HUES6 (cell line): ENCODE results near the gene CLDN4.
A peak's percentile ranks its signal among the peaks of the same experiment; 100 is the strongest.
"Not testable (repeated sequence)": the region's sequence is repeated elsewhere in the genome, so short reads cannot be mapped to it uniquely, and the experiment has no call there.

ENCODE experiments used
- H3K27ac ChIP-seq: 2 replicates; pipeline ENCODE4 v1.7.0; 2013; ENCODE audit warnings: low read depth, mild to moderate bottlenecking, low read length, inconsistent platforms
- H3K27me3 ChIP-seq: 2 replicates; pipeline ENCODE4 v1.6.1; 2013; ENCODE audit warnings: low read length; ENCODE audit not compliant: control insufficient read depth, insufficient read depth
- H3K36me3 ChIP-seq: 2 replicates; pipeline ENCODE4 v1.6.1; 2013; ENCODE audit warnings: low read length; ENCODE audit not compliant: control insufficient read depth, insufficient read depth
- H3K4me1 ChIP-seq: 2 replicates; pipeline ENCODE4 v1.6.1; 2013; ENCODE audit warnings: low read length; ENCODE audit not compliant: control insufficient read depth, insufficient read depth
- H3K4me3 ChIP-seq: 2 replicates; pipeline ENCODE4 v1.5.1; 2013; ENCODE audit warnings: low read depth, low read length
- H3K9ac ChIP-seq: one replicate; pipeline ENCODE4 v1.6.1; 2013; ENCODE audit warnings: mild to moderate bottlenecking, low read length
- H3K9me3 ChIP-seq: 2 replicates; pipeline ENCODE4 v1.6.1; 2013; ENCODE audit warnings: low read depth, low read length; ENCODE audit not compliant: control insufficient read depth, insufficient read depth

CLDN4 gene

DNA sequence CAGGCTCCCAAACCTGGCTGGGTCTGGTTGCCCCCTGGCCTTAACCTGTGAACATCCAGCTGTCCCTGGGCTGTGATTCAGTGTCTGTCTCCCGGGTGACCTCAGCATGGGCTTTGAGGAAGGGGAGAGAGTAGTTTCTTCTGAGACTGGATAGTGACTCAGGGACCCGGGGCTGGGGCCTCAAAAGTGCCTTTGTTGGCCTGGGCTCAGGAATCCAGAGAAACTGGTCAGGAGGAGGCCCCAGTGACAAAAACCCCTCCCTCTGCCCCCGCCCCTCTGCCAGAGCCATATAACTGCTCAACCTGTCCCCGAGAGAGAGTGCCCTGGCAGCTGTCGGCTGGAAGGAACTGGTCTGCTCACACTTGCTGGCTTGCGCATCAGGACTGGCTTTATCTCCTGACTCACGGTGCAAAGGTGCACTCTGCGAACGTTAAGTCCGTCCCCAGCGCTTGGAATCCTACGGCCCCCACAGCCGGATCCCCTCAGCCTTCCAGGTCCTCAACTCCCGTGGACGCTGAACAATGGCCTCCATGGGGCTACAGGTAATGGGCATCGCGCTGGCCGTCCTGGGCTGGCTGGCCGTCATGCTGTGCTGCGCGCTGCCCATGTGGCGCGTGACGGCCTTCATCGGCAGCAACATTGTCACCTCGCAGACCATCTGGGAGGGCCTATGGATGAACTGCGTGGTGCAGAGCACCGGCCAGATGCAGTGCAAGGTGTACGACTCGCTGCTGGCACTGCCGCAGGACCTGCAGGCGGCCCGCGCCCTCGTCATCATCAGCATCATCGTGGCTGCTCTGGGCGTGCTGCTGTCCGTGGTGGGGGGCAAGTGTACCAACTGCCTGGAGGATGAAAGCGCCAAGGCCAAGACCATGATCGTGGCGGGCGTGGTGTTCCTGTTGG, at the start of gene CLDN4:
TSS of gene CLDN4 (plus strand) at position 316 of the 903 bp plus-strand sequence. CDS start at position 522, 206 bp downstream.
- Histone ChIP-seq H3K27me3 (no peaks in the 10 kb centered on the region), H3K36me3 (no peaks in the 10 kb centered on the region), H3K27ac (peak within 1 kb of the TSS; percentile 57; the same call in 1 of the 2 replicates), H3K9ac (peak within 1 kb of the TSS; percentile 80), H3K4me1 (peaks cover 60% of the 10 kb centered on the region), H3K9me3 (peaks cover 7% of the 10 kb centered on the region), H3K4me3 (peak within 1 kb of the TSS; percentile 49)

- H3K4me3 ChIP-seq, result no peak overlapping the region
- no peak overlapping the region for H3K9ac ChIP-seq
- no peak overlapping the region for H3K27ac ChIP-seq
- peaks cover 7% of the 10 kb centered on the region for H3K9me3 ChIP-seq
- H3K27me3 ChIP-seq, result no peaks in the 10 kb centered on the region
- no peaks in the 10 kb centered on the region for H3K4me1 ChIP-seq
- H3K36me3 ChIP-seq, result no peaks in the 10 kb centered on the region
Measured at GRCh38 chr7:73786588-73786987, 44.2 kb upstream of the CLDN4 start.

- not testable (repeated sequence) for H3K27me3 ChIP-seq, H3K4me3 ChIP-seq, H3K4me1 ChIP-seq, H3K27ac ChIP-seq, H3K9me3 ChIP-seq, H3K9ac ChIP-seq, H3K36me3 ChIP-seq
Measured at GRCh38 chr7:73787786-73788048, 43.1 kb upstream of the CLDN4 start.

DNA sequence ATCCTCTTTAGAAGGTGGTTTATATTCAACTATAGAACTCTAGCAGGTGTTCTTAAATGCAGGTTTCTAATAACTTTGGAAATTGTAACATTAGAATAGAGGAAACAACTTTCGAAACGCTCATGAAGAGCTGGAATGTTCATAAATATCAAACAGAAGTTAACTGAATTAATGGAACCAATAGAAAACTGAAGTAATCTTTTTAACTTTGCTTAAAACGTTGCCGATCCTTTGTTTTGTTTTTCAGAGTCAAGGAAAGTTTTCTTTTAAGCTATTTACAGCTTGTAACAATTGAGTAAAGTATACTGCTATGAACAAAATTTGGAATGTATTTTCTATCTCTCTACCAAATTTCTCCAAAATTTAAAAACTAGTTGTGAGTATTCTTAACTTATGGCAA, 41.7 kb upstream of the CLDN4 start:
- Histone ChIP-seq H3K4me1 (no peaks in the 10 kb centered on the region), H3K27me3 (no peaks in the 10 kb centered on the region), H3K9ac (no peak overlapping the region), H3K36me3 (no peaks in the 10 kb centered on the region), H3K4me3 (no peak overlapping the region), H3K27ac (no peak overlapping the region), H3K9me3 (0 out of 2 replicates have a peak, but pooled peaks cover 3% of the 10 kb centered on the region)

- H3K9ac ChIP-seq, H3K36me3 ChIP-seq, H3K9me3 ChIP-seq, H3K27me3 ChIP-seq, H3K4me1 ChIP-seq, H3K27ac ChIP-seq, H3K4me3 ChIP-seq: not testable (repeated sequence)
Measured at GRCh38 chr7:73791170-73791690, 39.6 kb upstream of the CLDN4 start.

DNA sequence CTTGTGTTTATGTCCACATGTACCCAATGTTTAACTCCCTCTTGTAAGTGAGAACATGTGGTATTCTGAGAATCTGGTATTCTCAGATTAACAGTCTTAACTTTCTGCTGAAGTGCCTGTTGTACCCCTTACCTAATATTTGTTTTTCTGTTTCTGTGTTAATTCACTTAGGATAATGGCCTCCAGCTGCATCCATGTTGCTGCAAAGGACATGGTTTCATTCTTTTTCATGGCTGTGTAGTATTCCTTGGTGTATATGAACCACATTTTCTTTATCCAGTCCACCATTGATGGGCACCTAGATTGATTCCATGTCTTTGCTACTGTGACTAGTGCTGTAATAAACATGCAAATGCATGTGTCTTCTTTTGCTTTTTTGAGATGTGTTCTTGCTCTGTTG, 35.6 kb upstream of the CLDN4 start:
- H3K4me3 ChIP-seq, H3K9me3 ChIP-seq, H3K36me3 ChIP-seq, H3K27ac ChIP-seq, H3K9ac ChIP-seq, H3K4me1 ChIP-seq, H3K27me3 ChIP-seq: not testable (repeated sequence)

DNA sequence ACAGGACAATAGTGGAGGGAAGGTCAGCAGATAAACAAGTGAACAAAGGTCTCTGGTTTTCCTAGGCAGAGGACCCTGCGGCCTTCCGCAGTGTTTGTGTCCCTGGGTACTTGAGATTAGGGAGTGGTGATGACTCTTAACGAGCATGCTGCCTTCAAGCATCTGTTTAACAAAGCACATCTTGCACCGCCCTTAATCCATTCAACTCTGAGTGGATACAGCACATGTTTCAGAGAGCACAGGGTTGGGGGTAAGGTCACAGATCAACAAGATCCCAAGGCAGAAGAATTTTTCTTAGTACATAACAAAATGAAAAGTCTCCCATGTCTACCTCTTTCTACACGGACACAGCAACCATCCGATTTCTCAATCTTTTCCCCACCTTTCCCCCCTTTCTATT, 34.1 kb upstream of the CLDN4 start:
- not testable (repeated sequence) for H3K36me3 ChIP-seq, H3K27me3 ChIP-seq, H3K4me1 ChIP-seq, H3K27ac ChIP-seq, H3K4me3 ChIP-seq, H3K9ac ChIP-seq, H3K9me3 ChIP-seq

GRCh38 chr7:73797176-73797575, 33.6 kb upstream of the CLDN4 start:
- not testable (repeated sequence) for H3K4me3 ChIP-seq, H3K27ac ChIP-seq, H3K36me3 ChIP-seq, H3K9ac ChIP-seq, H3K27me3 ChIP-seq, H3K4me1 ChIP-seq, H3K9me3 ChIP-seq

DNA sequence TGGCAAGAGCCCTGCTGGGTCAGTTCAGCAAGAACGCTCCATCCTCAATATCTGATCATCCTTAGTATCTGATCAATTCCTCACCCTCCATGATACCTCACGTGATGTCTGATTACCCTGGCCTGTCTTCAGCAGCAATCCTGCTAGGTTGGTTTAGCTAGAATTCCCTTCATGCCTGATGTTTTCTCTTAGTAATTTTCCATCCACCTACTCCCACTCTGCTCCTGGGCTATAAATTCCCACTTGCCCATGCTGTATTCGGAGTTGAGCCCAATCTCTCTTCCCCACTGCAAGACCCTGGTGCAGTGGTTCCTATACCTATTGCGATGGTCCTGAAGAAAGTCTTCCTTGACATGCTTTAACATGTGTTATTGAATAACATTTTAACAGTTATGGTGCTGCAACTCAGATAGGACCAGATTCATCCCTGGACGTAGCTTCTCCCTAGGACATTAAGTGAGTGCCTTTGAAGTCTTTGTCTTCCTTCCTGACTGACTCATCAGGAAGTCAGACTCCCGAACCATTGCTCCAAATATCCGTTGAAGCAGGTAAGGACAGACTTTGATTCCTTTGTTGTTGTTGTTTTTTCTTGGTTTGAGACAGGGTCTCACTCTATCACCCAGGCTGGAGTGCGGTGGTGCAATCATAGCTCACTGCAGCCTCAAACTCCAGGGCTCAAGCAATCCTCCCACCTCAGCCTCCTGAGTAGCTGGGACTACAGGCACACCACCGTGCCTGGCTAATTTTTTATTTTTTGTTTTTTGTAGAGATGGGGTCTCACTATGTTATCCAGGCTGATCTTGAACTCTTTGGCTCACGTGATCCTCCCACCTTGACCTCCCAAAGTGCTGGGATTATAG, 31.3 kb upstream of the CLDN4 start:
- no peak overlapping the region for H3K4me3 ChIP-seq
- H3K4me1 ChIP-seq, result peaks cover 7% of the 10 kb centered on the region; the same call in 1 of the 2 replicates
- H3K27me3 ChIP-seq, result no peaks in the 10 kb centered on the region
- no peak overlapping the region for H3K27ac ChIP-seq
- H3K36me3 ChIP-seq, result no peaks in the 10 kb centered on the region
- no peaks in the 10 kb centered on the region; the same call in 1 of the 2 replicates for H3K9me3 ChIP-seq
- H3K9ac ChIP-seq, result peak overlapping the region; percentile 3

DNA sequence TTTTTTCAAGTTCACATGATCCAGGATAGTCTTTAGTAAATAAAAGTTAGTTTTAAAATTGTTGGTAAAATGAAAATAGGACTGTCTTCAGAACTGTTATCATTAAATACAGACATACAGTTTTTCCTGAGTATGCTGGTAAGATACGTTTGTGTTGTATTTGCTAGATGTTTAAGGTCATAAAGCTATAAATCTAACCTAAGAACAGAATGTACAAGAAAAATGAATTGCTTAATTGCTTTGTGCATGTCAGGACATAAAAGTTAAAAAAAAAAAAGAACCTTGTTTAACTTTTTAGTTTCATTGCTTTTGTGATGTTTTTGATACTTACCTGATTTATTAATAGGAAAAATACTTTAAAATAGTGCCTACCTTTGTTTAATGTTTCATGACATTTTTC, 29.2 kb upstream of the CLDN4 start:
- Histone ChIP-seq H3K9me3 (no peaks in the 10 kb centered on the region; the same call in 1 of the 2 replicates), H3K27me3 (no peaks in the 10 kb centered on the region), H3K9ac (no peak overlapping the region), H3K27ac (no peak overlapping the region), H3K4me3 (no peak overlapping the region), H3K36me3 (no peaks in the 10 kb centered on the region), H3K4me1 (peaks cover 7% of the 10 kb centered on the region; the same call in 1 of the 2 replicates)

DNA sequence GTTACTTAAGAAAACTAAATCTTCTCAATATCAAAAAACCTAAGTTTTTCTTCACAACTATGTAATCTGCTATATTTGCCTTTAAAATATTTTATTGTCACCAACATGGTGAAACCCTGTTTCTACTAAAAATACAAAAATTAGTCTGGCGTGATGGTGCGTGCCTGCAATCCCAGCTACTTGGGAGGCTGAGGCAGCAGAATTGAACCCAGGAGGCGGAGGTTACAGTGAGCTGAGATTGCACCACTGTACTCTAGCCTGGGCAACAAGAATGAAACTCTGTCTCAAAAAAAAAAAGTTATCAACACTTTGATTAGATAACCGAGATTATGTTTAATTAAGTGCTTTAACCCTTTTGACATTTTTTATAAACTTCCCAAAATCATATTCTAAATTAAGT, 28.3 kb upstream of the CLDN4 start:
- Histone ChIP-seq H3K9me3 (no peaks in the 10 kb centered on the region; the same call in 1 of the 2 replicates), H3K27ac (no peak overlapping the region), H3K36me3 (no peaks in the 10 kb centered on the region), H3K27me3 (no peaks in the 10 kb centered on the region), H3K9ac (no peak overlapping the region), H3K4me3 (no peak overlapping the region), H3K4me1 (peaks cover 7% of the 10 kb centered on the region; the same call in 1 of the 2 replicates)
